Activated CD4-positive, alpha-beta T cell treated with anti-CD3 and anti-CD28 coated beads, Interleukin-2, Interleukin-6, amounts not matched to agents 100 ng/mL and 50 ng/mL, durations not matched to agents 16 hours and 8 hours (primary cell): ENCODE measurements around the gene NOXA1.

Experiments used
- DNase-seq: peaks from one replicate; pipeline ENCODE4 v3.0.0-alpha.2; 2020

Gene NOXA1

GRCh38 chr9:137427454-137428310, 4.5 kb downstream of the NOXA1 start:
- DNase-seq = no peak

- DNase-seq = no peak
Observed at GRCh38 chr9:137428311-137428630, 5.1 kb downstream of the NOXA1 start.

GRCh38 chr9:137428841-137429545, 5.8 kb downstream of the NOXA1 start:
- no peak for DNase-seq

GRCh38 chr9:137429546-137429890, 6.3 kb downstream of the NOXA1 start:
- no peak for DNase-seq

- no peak for DNase-seq
Observed at GRCh38 chr9:137429974-137430722, 7.0 kb downstream of the NOXA1 start.

- DNase-seq = no peak
Observed at GRCh38 chr9:137430723-137431415, 7.7 kb downstream of the NOXA1 start.

- no peak for DNase-seq
Observed at GRCh38 chr9:137431416-137431931, 8.3 kb downstream of the NOXA1 start.

GRCh38 chr9:137432687-137433348, 9.6 kb downstream of the NOXA1 start:
- no peak for DNase-seq

- DNase-seq = no peak
Observed at GRCh38 chr9:137433349-137433915, 10.2 kb downstream of the NOXA1 start.

GRCh38 chr9:137433916-137434431, 10.8 kb downstream of the NOXA1 start:
- DNase-seq = no peak

- DNase-seq = no peak
Observed at GRCh38 chr9:137434498-137435380, 11.5 kb downstream of the NOXA1 start.

GRCh38 chr9:137435381-137435891, 12.2 kb downstream of the NOXA1 start:
- no peak for DNase-seq

GRCh38 chr9:137435980-137436760, 13.0 kb downstream of the NOXA1 start:
- DNase-seq = no peak

- no peak for DNase-seq
Observed at GRCh38 chr9:137436761-137437600, 13.8 kb downstream of the NOXA1 start.

- DNase-seq = no peak
Observed at GRCh38 chr9:137437691-137438590, 14.7 kb downstream of the NOXA1 start.

- no peak for DNase-seq
Observed at GRCh38 chr9:137438591-137439157, 15.5 kb downstream of the NOXA1 start.

GRCh38 chr9:137439158-137439714, 16.0 kb downstream of the NOXA1 start:
- no peak for DNase-seq
